ENCODE results near the gene NUMA1. TPM values are rescaled to one million over a fixed set of nuclear protein-coding genes. Genes with fewer than 3 reads are reported as not detected.
A peak's percentile ranks its signal among the peaks of the same experiment; 100 is the strongest.

Gene NUMA1
- total and polyA plus RNA-seq, 9 donors = 118 to 197 (median 166) TPM

GRCh38 chr11:72069787-72070251, 10.5 kb downstream of the NUMA1 start:
- H3K27me3 ChIP-seq (ENCODE audit: control insufficient read depth, insufficient read depth, low read length) = no peaks in the 10 kb centered on the region
- H3K27ac ChIP-seq (ENCODE audit: low read length) = peak overlapping the region; percentile 69
- H3K9me3 ChIP-seq (replicated peaks; ENCODE audit: control insufficient read depth, low read depth, low read length) = no peaks in the 10 kb centered on the region
- no peak overlapping the region for H3K4me3 ChIP-seq (ENCODE audit: low read length)
- peaks cover 8% of the 10 kb centered on the region for H3K36me3 ChIP-seq (ENCODE audit: control insufficient read depth, insufficient read depth, low read length)
- DNase-seq = peak; percentile 73
- 20% methylated on average over 1 of the region's 2 CpGs for WGBS (ENCODE audit: insufficient coverage)
- H3K4me1 ChIP-seq (ENCODE audit: control insufficient read depth, insufficient read depth, low read length) = peaks cover 22% of the 10 kb centered on the region

DNA sequence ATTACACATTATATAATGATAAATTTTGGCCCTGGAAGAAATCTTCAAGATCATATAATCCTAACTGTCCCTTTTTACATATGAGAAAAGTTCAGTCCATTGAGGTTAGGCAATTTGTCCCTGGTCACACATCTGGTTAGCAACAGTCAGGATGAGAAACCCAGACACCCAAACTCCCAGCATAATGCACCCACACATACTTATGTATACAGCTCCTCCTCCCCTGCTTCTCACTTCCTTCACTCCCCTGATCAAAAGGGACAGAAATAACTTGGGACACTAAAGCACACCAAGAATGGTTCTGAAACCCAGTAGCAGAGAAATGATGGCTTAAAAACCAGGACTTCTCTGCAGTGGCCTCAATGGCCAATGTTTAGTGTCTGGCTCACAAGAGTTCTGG, 11.1 kb downstream of the NUMA1 start:
- peaks cover 22% of the 10 kb centered on the region for H3K4me1 ChIP-seq (ENCODE audit: control insufficient read depth, insufficient read depth, low read length)
- H3K36me3 ChIP-seq (ENCODE audit: control insufficient read depth, insufficient read depth, low read length) = peaks cover 8% of the 10 kb centered on the region
- H3K4me3 ChIP-seq (ENCODE audit: low read length) = no peak overlapping the region
- peak overlapping the region; percentile 69 for H3K27ac ChIP-seq (ENCODE audit: low read length)
- H3K27me3 ChIP-seq (ENCODE audit: control insufficient read depth, insufficient read depth, low read length) = no peaks in the 10 kb centered on the region
- DNase-seq = no peak
- no peaks in the 10 kb centered on the region for H3K9me3 ChIP-seq (replicated peaks; ENCODE audit: control insufficient read depth, low read depth, low read length)

- no peak for DNase-seq
- Histone ChIP-seq H3K36me3 (ENCODE audit: control insufficient read depth, insufficient read depth, low read length) (peaks cover 8% of the 10 kb centered on the region), H3K27ac (ENCODE audit: low read length) (no peak overlapping the region), H3K9me3 (replicated peaks; ENCODE audit: control insufficient read depth, low read depth, low read length) (no peaks in the 10 kb centered on the region), H3K27me3 (ENCODE audit: control insufficient read depth, insufficient read depth, low read length) (no peaks in the 10 kb centered on the region), H3K4me1 (ENCODE audit: control insufficient read depth, insufficient read depth, low read length) (peaks cover 22% of the 10 kb centered on the region), H3K4me3 (ENCODE audit: low read length) (no peak overlapping the region)
Observed at GRCh38 chr11:72067676-72068075, 12.7 kb downstream of the NUMA1 start.

- Histone ChIP-seq H3K4me3 (ENCODE audit: low read length) (no peak overlapping the region), H3K27me3 (ENCODE audit: control insufficient read depth, insufficient read depth, low read length) (no peaks in the 10 kb centered on the region), H3K27ac (ENCODE audit: low read length) (peak overlapping the region; percentile 44), H3K4me1 (ENCODE audit: control insufficient read depth, insufficient read depth, low read length) (peaks cover 18% of the 10 kb centered on the region), H3K9me3 (replicated peaks; ENCODE audit: control insufficient read depth, low read depth, low read length) (no peaks in the 10 kb centered on the region), H3K36me3 (ENCODE audit: control insufficient read depth, insufficient read depth, low read length) (peaks cover 8% of the 10 kb centered on the region)
- DNase-seq = no peak
Observed at GRCh38 chr11:72067266-72067665, 13.1 kb downstream of the NUMA1 start.

GRCh38 chr11:72066855-72067254, 13.5 kb downstream of the NUMA1 start:
- Histone ChIP-seq H3K27ac (ENCODE audit: low read length) (peak overlapping the region; percentile 44), H3K4me3 (ENCODE audit: low read length) (no peak overlapping the region), H3K36me3 (ENCODE audit: control insufficient read depth, insufficient read depth, low read length) (peaks cover 8% of the 10 kb centered on the region), H3K4me1 (ENCODE audit: control insufficient read depth, insufficient read depth, low read length) (peaks cover 14% of the 10 kb centered on the region), H3K9me3 (replicated peaks; ENCODE audit: control insufficient read depth, low read depth, low read length) (no peaks in the 10 kb centered on the region), H3K27me3 (ENCODE audit: control insufficient read depth, insufficient read depth, low read length) (no peaks in the 10 kb centered on the region)
- no peak for DNase-seq

DNA sequence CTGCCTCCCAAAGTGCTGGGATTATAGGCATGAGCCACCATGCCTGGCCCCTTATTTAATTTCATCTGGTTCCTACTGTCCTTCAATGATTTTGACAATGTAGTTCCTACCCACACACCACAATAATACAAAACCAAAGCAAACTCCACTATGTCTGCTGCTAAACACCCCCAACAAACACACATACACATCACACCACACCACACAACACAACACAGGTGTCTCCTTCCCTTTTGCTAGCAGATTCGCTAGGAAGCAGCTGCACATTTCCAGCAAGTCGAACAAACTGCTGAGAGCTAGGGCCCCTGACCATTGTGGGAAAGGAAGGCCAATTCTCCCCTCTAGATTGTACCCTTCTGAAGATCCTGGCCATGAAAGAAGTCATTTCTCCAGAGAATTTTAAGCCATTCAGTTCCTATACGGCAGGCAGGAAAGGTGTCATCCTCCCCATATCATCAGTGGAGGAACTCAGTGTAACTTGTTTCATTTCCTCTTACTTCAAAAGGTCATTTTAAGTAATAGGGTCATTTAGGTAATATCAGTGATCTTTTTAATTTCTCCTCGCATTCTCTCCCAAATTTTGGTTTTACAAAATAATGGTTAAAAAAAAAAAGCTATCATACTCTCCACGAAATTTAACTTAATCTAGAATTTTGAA, 18.5 kb downstream of the NUMA1 start:
- Histone ChIP-seq H3K4me3 (ENCODE audit: low read length) (no peak overlapping the region), H3K27ac (ENCODE audit: low read length) (no peak overlapping the region), H3K36me3 (ENCODE audit: control insufficient read depth, insufficient read depth, low read length) (peaks cover 9% of the 10 kb centered on the region), H3K27me3 (ENCODE audit: control insufficient read depth, insufficient read depth, low read length) (no peaks in the 10 kb centered on the region), H3K4me1 (ENCODE audit: control insufficient read depth, insufficient read depth, low read length) (no peaks in the 10 kb centered on the region), H3K9me3 (replicated peaks; ENCODE audit: control insufficient read depth, low read depth, low read length) (no peaks in the 10 kb centered on the region)
- DNase-seq = no peak
- no CpG with 5 or more reads among the region's 5 CpGs for WGBS (ENCODE audit: insufficient coverage)

GRCh38 chr11:72058416-72059034, 21.8 kb downstream of the NUMA1 start:
- H3K4me1 ChIP-seq (ENCODE audit: control insufficient read depth, insufficient read depth, low read length) = no peaks in the 10 kb centered on the region
- peaks cover 6% of the 10 kb centered on the region for H3K36me3 ChIP-seq (ENCODE audit: control insufficient read depth, insufficient read depth, low read length)
- no peaks in the 10 kb centered on the region for H3K9me3 ChIP-seq (replicated peaks; ENCODE audit: control insufficient read depth, low read depth, low read length)
- no CpG with 5 or more reads among the region's 3 CpGs for WGBS (ENCODE audit: insufficient coverage)
- H3K4me3 ChIP-seq (ENCODE audit: low read length) = no peak overlapping the region
- no peaks in the 10 kb centered on the region for H3K27me3 ChIP-seq (ENCODE audit: control insufficient read depth, insufficient read depth, low read length)
- no peak overlapping the region for H3K27ac ChIP-seq (ENCODE audit: low read length)
- DNase-seq = peak; percentile 63

GRCh38 chr11:72048766-72049460, 31.4 kb downstream of the NUMA1 start:
- Histone ChIP-seq H3K4me1 (ENCODE audit: control insufficient read depth, insufficient read depth, low read length) (peaks cover 6% of the 10 kb centered on the region), H3K27ac (ENCODE audit: low read length) (peak overlapping the region; percentile 1), H3K27me3 (ENCODE audit: control insufficient read depth, insufficient read depth, low read length) (no peaks in the 10 kb centered on the region), H3K9me3 (replicated peaks; ENCODE audit: control insufficient read depth, low read depth, low read length) (no peaks in the 10 kb centered on the region), H3K4me3 (ENCODE audit: low read length) (no peak overlapping the region), H3K36me3 (ENCODE audit: control insufficient read depth, insufficient read depth, low read length) (no peaks in the 10 kb centered on the region)
- DNase-seq = peak; percentile 27
- WGBS (ENCODE audit: insufficient coverage) = no CpG with 5 or more reads among the region's 3 CpGs

- DNase-seq = peak; percentile 73
- Histone ChIP-seq H3K36me3 (ENCODE audit: control insufficient read depth, insufficient read depth, low read length) (no peaks in the 10 kb centered on the region), H3K4me1 (ENCODE audit: control insufficient read depth, insufficient read depth, low read length) (peaks cover 16% of the 10 kb centered on the region), H3K27me3 (ENCODE audit: control insufficient read depth, insufficient read depth, low read length) (no peaks in the 10 kb centered on the region), H3K4me3 (ENCODE audit: low read length) (no peak overlapping the region), H3K9me3 (replicated peaks; ENCODE audit: control insufficient read depth, low read depth, low read length) (no peaks in the 10 kb centered on the region), H3K27ac (ENCODE audit: low read length) (peak overlapping the region; percentile 45)
- WGBS (ENCODE audit: insufficient coverage) = 37% methylated on average over 3 of the region's 5 CpGs
Observed at GRCh38 chr11:72045849-72046248, 34.5 kb downstream of the NUMA1 start.

GRCh38 chr11:72042064-72042745, 38.1 kb downstream of the NUMA1 start:
- Histone ChIP-seq H3K4me3 (ENCODE audit: low read length) (peak overlapping the region; percentile 75), H3K27me3 (ENCODE audit: control insufficient read depth, insufficient read depth, low read length) (no peaks in the 10 kb centered on the region), H3K9me3 (replicated peaks; ENCODE audit: control insufficient read depth, low read depth, low read length) (no peaks in the 10 kb centered on the region), H3K36me3 (ENCODE audit: control insufficient read depth, insufficient read depth, low read length) (peaks cover 2% of the 10 kb centered on the region), H3K4me1 (ENCODE audit: control insufficient read depth, insufficient read depth, low read length) (peaks cover 46% of the 10 kb centered on the region), H3K27ac (ENCODE audit: low read length) (peak overlapping the region; percentile 98)
- WGBS (ENCODE audit: insufficient coverage) = 0% methylated on average over 1 of the region's 5 CpGs
- no peak for DNase-seq

All from muscle of leg (tissue), 11 donors.